IPS-18a (cell line): Measurements from ENCODE around the gene KNDC1.

Experiments
- H3K27ac ChIP-seq: one replicate; pipeline ENCODE4 v1.5.1; 2013; ENCODE audit warnings: low read length
- H3K27me3 ChIP-seq: one replicate; pipeline ENCODE4 v1.6.1; 2013; ENCODE audit warnings: mild to moderate bottlenecking, low read length; ENCODE audit not compliant: control insufficient read depth, insufficient read depth
- H3K36me3 ChIP-seq: one replicate; pipeline ENCODE4 v1.6.1; 2013; ENCODE audit warnings: low read depth, low read length; ENCODE audit not compliant: control insufficient read depth
- H3K4me1 ChIP-seq: one replicate; pipeline ENCODE4 v1.6.1; 2013; ENCODE audit warnings: low read depth, low read length; ENCODE audit not compliant: control insufficient read depth
- H3K4me3 ChIP-seq: one replicate; pipeline ENCODE4 v1.5.1; 2013; ENCODE audit warnings: low read length
- H3K9ac ChIP-seq: one replicate; pipeline ENCODE4 v1.6.1; 2013; ENCODE audit warnings: mild to moderate bottlenecking, low read length, moderate library complexity
- H3K9me3 ChIP-seq: one replicate; pipeline ENCODE4 v1.6.1; 2013; ENCODE audit warnings: low read depth, low read length; ENCODE audit not compliant: control insufficient read depth

The KNDC1 gene

GRCh38 chr10:133127291-133128125, 32.5 kb upstream of the KNDC1 start:
- no peaks in the 10 kb centered on the region for H3K36me3 ChIP-seq
- H3K4me3 ChIP-seq: no peak overlapping the region
- H3K4me1 ChIP-seq: peaks cover 3% of the 10 kb centered on the region
- no peaks in the 10 kb centered on the region for H3K27me3 ChIP-seq
- H3K9ac ChIP-seq: no peak overlapping the region
- H3K27ac ChIP-seq: no peak overlapping the region
- H3K9me3 ChIP-seq: no peaks in the 10 kb centered on the region

GRCh38 chr10:133128126-133129070, 31.6 kb upstream of the KNDC1 start:
- H3K4me3 ChIP-seq: no peak overlapping the region
- no peaks in the 10 kb centered on the region for H3K36me3 ChIP-seq
- H3K9ac ChIP-seq: no peak overlapping the region
- peaks cover 3% of the 10 kb centered on the region for H3K4me1 ChIP-seq
- H3K27me3 ChIP-seq: no peaks in the 10 kb centered on the region
- no peak overlapping the region for H3K27ac ChIP-seq
- H3K9me3 ChIP-seq: no peaks in the 10 kb centered on the region

DNA sequence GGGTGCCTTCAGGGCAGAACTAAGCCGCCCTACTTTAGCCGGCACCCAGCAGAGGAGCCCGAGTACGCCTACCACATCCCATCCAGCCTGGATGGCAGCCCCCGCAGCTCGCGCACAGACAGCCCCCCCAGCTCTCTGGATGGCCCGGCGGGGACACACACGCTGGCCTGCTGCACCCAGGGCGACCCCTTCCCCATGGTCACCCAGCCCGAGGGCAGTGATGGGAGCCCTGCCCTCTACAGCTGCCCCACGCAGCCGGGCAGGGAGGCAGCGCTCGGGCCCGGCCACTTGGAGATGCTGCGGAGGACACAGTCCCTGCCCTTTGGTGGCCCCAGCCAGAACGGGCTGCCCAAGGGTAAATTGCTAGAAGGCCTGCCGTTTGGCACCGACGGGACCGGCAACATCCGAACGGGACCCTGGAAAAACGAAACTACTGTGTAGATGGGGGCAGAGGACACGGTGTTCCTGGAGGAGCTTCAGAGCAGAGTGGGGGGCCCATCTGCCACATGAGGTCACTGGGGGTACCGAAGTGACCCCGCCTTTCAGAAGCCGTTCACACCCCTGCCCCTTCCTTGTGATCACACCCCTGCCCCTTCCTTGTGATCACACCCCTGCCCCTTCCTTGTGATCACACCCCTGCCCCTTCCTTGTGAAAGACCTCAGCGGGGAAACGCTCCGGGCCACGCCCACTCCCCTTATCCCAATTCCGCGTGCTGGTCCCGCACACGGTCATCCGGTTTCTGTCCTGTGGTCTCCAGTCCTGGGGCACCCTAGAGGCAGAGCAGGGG, 30.8 kb upstream of the KNDC1 start:
- Histone ChIP-seq H3K27me3 (no peaks in the 10 kb centered on the region), H3K4me1 (peaks cover 3% of the 10 kb centered on the region), H3K4me3 (no peak overlapping the region), H3K27ac (no peak overlapping the region), H3K36me3 (no peaks in the 10 kb centered on the region), H3K9ac (no peak overlapping the region), H3K9me3 (no peaks in the 10 kb centered on the region)

- Histone ChIP-seq H3K4me3 (no peak overlapping the region), H3K4me1 (peaks cover 3% of the 10 kb centered on the region), H3K27me3 (no peaks in the 10 kb centered on the region), H3K36me3 (no peaks in the 10 kb centered on the region), H3K27ac (no peak overlapping the region), H3K9ac (no peak overlapping the region), H3K9me3 (no peaks in the 10 kb centered on the region)
Observed at GRCh38 chr10:133129859-133130495, 30.0 kb upstream of the KNDC1 start.

DNA sequence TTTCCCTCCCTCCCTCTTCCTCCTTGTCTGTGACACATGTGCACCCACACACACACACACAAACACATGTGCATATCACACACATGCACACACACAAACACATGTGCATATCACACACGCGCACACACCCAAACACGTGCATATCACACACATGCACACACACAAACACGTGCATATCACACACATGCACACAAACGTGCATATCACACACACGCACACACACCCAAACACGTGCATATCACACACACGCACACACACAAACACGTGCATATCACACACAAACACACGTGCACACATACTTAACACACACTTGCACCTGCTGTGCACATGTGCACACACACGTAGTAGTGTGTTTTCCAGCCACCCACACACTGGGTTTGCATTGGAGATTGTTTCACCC, 29.4 kb upstream of the KNDC1 start:
- H3K4me1 ChIP-seq: peaks cover 3% of the 10 kb centered on the region
- no peak overlapping the region for H3K4me3 ChIP-seq

GRCh38 chr10:133131053-133131452, 29.0 kb upstream of the KNDC1 start:
- no peak overlapping the region for H3K4me3 ChIP-seq
- H3K9me3 ChIP-seq: no peaks in the 10 kb centered on the region
- H3K27ac ChIP-seq: no peak overlapping the region
- H3K9ac ChIP-seq: no peak overlapping the region
- H3K27me3 ChIP-seq: no peaks in the 10 kb centered on the region
- no peaks in the 10 kb centered on the region for H3K36me3 ChIP-seq
- H3K4me1 ChIP-seq: peaks cover 3% of the 10 kb centered on the region

More for the DNA sequence above, 29.4 kb upstream of the KNDC1 start:
- no peak overlapping the region for H3K9ac ChIP-seq
- no peaks in the 10 kb centered on the region for H3K36me3 ChIP-seq
- no peaks in the 10 kb centered on the region for H3K27me3 ChIP-seq
- no peaks in the 10 kb centered on the region for H3K9me3 ChIP-seq
- no peak overlapping the region for H3K27ac ChIP-seq

GRCh38 chr10:133131734-133132472, 28.1 kb upstream of the KNDC1 start:
- Histone ChIP-seq H3K4me1 (peaks cover 3% of the 10 kb centered on the region), H3K9ac (no peak overlapping the region), H3K36me3 (no peaks in the 10 kb centered on the region), H3K4me3 (no peak overlapping the region), H3K27me3 (no peaks in the 10 kb centered on the region), H3K9me3 (no peaks in the 10 kb centered on the region), H3K27ac (no peak overlapping the region)

GRCh38 chr10:133132473-133133291, 27.3 kb upstream of the KNDC1 start:
- no peak overlapping the region for H3K27ac ChIP-seq
- no peak overlapping the region for H3K9ac ChIP-seq
- H3K4me3 ChIP-seq: no peak overlapping the region
- H3K9me3 ChIP-seq: no peaks in the 10 kb centered on the region
- no peaks in the 10 kb centered on the region for H3K36me3 ChIP-seq
- no peaks in the 10 kb centered on the region for H3K27me3 ChIP-seq
- no peaks in the 10 kb centered on the region for H3K4me1 ChIP-seq

DNA sequence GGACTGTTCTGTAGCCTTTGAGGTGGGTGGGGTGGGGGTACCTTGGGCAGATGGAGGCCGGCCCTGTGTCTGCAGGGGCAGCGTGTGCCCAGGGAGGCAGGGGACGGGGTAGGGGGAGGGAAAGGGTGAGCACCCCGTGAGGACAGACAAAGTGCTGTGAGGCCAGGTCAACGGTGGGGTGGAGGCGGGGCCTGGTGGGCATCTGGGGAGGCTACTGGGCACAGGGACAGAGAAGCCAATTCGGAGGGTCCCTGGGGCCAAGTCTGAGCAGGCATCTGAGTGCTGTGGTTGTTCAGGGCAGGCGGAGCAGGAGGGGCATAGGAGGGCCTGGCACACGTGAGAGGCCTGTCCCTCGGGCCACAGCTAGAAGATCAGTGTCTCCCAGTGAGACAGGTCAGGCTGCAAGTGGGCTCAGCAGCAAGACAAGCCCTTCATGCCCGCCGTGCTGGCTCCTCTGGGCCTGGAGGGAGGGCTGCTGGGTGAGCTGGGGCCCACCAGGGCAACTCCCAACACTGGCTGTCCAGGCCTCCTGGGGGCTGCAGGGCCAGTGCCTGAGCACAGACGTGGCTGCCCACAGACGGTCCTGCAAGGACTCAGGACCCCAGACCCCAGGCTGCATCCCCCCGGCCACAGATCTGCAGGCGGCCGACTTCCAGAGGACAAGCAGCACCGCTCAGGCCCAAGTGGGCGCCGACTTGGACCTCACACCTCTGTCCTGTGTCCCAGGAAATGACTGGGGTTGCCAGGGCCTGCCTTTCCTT, 26.4 kb upstream of the KNDC1 start:
- H3K27ac ChIP-seq: no peak overlapping the region

More for the DNA sequence above, 26.4 kb upstream of the KNDC1 start:
- Histone ChIP-seq H3K9ac (no peak overlapping the region), H3K9me3 (no peaks in the 10 kb centered on the region), H3K4me3 (no peak overlapping the region), H3K4me1 (no peaks in the 10 kb centered on the region), H3K36me3 (no peaks in the 10 kb centered on the region), H3K27me3 (no peaks in the 10 kb centered on the region)
